ENCODE results near the gene GLUD2.

- TF ChIP-seq CTCF (IDR thresholded peaks at IDR 0.05; ENCODE audit: insufficient read depth, low read depth, low read length) (no peak), EZH2 (IDR thresholded peaks at IDR 0.05; ENCODE audit: insufficient read depth, low read length) (no peak)
Measured at GRCh38 chrX:121050781-121051180, 3.4 kb downstream of the GLUD2 start.

All from astrocyte (in vitro differentiated cells and primary cell).